Upper lobe of left lung (tissue), 6 donors: ENCODE data around the gene KDM4B. TPM values are rescaled to one million over a fixed set of nuclear protein-coding genes. Genes with fewer than 3 reads are reported as not detected.

Experiments
- ATAC-seq, 2 donors: fragments of 200-7000 bp; cut with Tn5 transposase; one replicate each; pipeline ENCODE4 v1.9.1; 2022; ENCODE audit warnings: mild to moderate bottlenecking in 2 of 2, moderate library complexity in 2 of 2; ENCODE audit not compliant: low FRiP score in 2 of 2
- DNase-seq, 2 donors: peaks; one replicate each; pipeline ENCODE4 v3.0.0-alpha.2; 2019 to 2020
- H3K27ac ChIP-seq, 4 donors: fragments of 200-600 bp; sonication (generic); one replicate each; pipeline ENCODE4 v1.5.1; 2016 to 2019
- H3K27me3 ChIP-seq, 4 donors: fragments of 200-600 bp; sonication (generic); one replicate each; pipeline ENCODE4 v1.5.1; 2017 to 2019
- H3K36me3 ChIP-seq, 4 donors: fragments of 200-600 bp; sonication (generic); one replicate each; pipeline ENCODE4 v1.5.1; 2016 to 2019
- H3K4me1 ChIP-seq, 4 donors: fragments of 200-600 bp; sonication (generic); one replicate each; pipeline ENCODE4 v1.5.1; 2018 to 2019
- H3K4me3 ChIP-seq, 4 donors: fragments of 200-600 bp; sonication (generic); one replicate each; pipeline ENCODE4 v1.5.1; 2017 to 2019; ENCODE audit warnings: mild to moderate bottlenecking in 2 of 4, moderate library complexity in 1 of 4
- H3K9me3 ChIP-seq, 4 donors: fragments of 200-600 bp; sonication (generic); one replicate each; pipeline ENCODE4 v1.5.1; 2018 to 2019
- CTCF ChIP-seq, 6 experiments: fragments of 450-650 bp in 4 of 6; fragments of 200-600 bp in 2 of 6; sonication (generic) in 2 of 6; IDR thresholded peaks; one replicate each; pipeline ENCODE4 v1.5.1; 2016 to 2019; ENCODE audit warnings: antibody characterized with exemption in 6 of 6
- EP300 ChIP-seq, 4 donors: sonication (generic); formaldehyde crosslinking; IDR thresholded peaks; one replicate each; pipeline ENCODE4 v1.5.1; 2017; ENCODE audit warnings: antibody characterized with exemption in 4 of 4, control low read depth in 2 of 4
- POLR2A ChIP-seq, 4 donors: fragments of 450-650 bp; IDR thresholded peaks; one replicate each; pipeline ENCODE4 v1.5.1; 2016 to 2017; ENCODE audit warnings: antibody characterized with exemption in 4 of 4, mild to moderate bottlenecking in 2 of 4
- POLR2AphosphoS5 ChIP-seq, 2 donors: sonication (generic); formaldehyde crosslinking; IDR thresholded peaks; one replicate each; pipeline ENCODE4 v1.5.1; 2017; ENCODE audit warnings: antibody characterized with exemption in 2 of 2
- WGBS, 2 donors: methylation state at CpG; one replicate each; pipeline ENCODE4 v1.1.5; 2017 to 2018; 5-methylcytosine and 5-hydroxymethylcytosine counted together
- total RNA-seq, 6 donors: library from RNA; depleted of rRNA in 4 of 6; stranded (reverse); fragments of >200 nt in 4 of 6; gene quantifications; one replicate each; pipeline versions ENCODE4 v1.1.0 to v1.2.1, GENCODE V29; 2016 to 2021
- donor health status: DM: no; HTN: no; CAD: no; lungs with moderate emphysema.
- donor health status: DM: no; HTN: yes; CAD: no; lungs with severe emphysema.

KDM4B gene
- total RNA-seq, 6 donors from 2014 or later: 28.1 to 112 (median 38.2) TPM

GRCh38 chr19:5011476-5012238 lies 42.7 kb downstream of the KDM4B start:
- Histone ChIP-seq H3K9me3 (no peaks in the 10 kb centered on the region), H3K27ac (no peak overlapping the region), H3K4me1 (peaks cover 0 to 16% (median 2%) of the 10 kb centered on the region in 4 donors), H3K36me3 (peaks cover 0 to 13% (median 5%) of the 10 kb centered on the region in 4 donors), H3K27me3 (no peaks in the 10 kb centered on the region), H3K4me3 (no peak overlapping the region)
- peak in 1 of 2 donors; percentile 57 for DNase-seq
- TF ChIP-seq CTCF (IDR thresholded peaks at IDR 0.05): no peak
- TF ChIP-seq POLR2A (IDR thresholded peaks at IDR 0.05): no peak
- no peak for TF ChIP-seq POLR2AphosphoS5 (IDR thresholded peaks at IDR 0.05)
- no peak for TF ChIP-seq EP300 (IDR thresholded peaks at IDR 0.05)
- WGBS, 2 donors: 88 to 89% methylated on average over 17 to 26 of the region's 26 CpGs
- no peak for ATAC-seq

GRCh38 chr19:5012688-5013457 lies 44.0 kb downstream of the KDM4B start:
- H3K4me3 ChIP-seq: no peak overlapping the region
- peaks cover 0 to 16% (median 2%) of the 10 kb centered on the region in 4 donors for H3K4me1 ChIP-seq
- no peak overlapping the region for H3K27ac ChIP-seq
- TF ChIP-seq POLR2A (IDR thresholded peaks at IDR 0.05) (no peak), EP300 (IDR thresholded peaks at IDR 0.05) (no peak), CTCF (IDR thresholded peaks at IDR 0.05) (no peak), POLR2AphosphoS5 (IDR thresholded peaks at IDR 0.05) (no peak)
- WGBS, 2 donors: 93 to 96% methylated on average over 17 to 25 of the region's 25 CpGs
- ATAC-seq (peak in 1 of 2 donors; percentile 45), DNase-seq (no peak)
- no peaks in the 10 kb centered on the region for H3K9me3 ChIP-seq
- H3K36me3 ChIP-seq: peaks cover 0 to 21% (median 14%) of the 10 kb centered on the region in 4 donors
- H3K27me3 ChIP-seq: no peaks in the 10 kb centered on the region

GRCh38 chr19:5013761-5014160 lies 44.8 kb downstream of the KDM4B start:
- 97 to 99% methylated on average over 10 to 14 of the region's 14 CpGs for WGBS, 2 donors
- ATAC-seq (no peak), DNase-seq (no peak)
- Histone ChIP-seq H3K9me3 (no peaks in the 10 kb centered on the region), H3K4me3 (no peak overlapping the region), H3K36me3 (peaks cover 0 to 27% (median 18%) of the 10 kb centered on the region in 4 donors), H3K27ac (no peak overlapping the region), H3K4me1 (peaks cover 0 to 16% (median 2%) of the 10 kb centered on the region in 4 donors), H3K27me3 (no peaks in the 10 kb centered on the region)
- TF ChIP-seq EP300 (IDR thresholded peaks at IDR 0.05) (no peak), POLR2AphosphoS5 (IDR thresholded peaks at IDR 0.05) (no peak), POLR2A (IDR thresholded peaks at IDR 0.05) (no peak), CTCF (IDR thresholded peaks at IDR 0.05) (no peak)

GRCh38 chr19:5014941-5015340 lies 46.0 kb downstream of the KDM4B start:
- Histone ChIP-seq H3K27ac (no peak overlapping the region), H3K4me3 (no peak overlapping the region), H3K9me3 (no peaks in the 10 kb centered on the region), H3K4me1 (peaks cover 0 to 16% (median 2%) of the 10 kb centered on the region in 4 donors), H3K27me3 (no peaks in the 10 kb centered on the region), H3K36me3 (peaks cover 0 to 28% (median 19%) of the 10 kb centered on the region in 4 donors)
- ATAC-seq (no peak), DNase-seq (peak in 1 of 2 donors; percentile 54)
- no peak for TF ChIP-seq POLR2A (IDR thresholded peaks at IDR 0.05)
- TF ChIP-seq EP300 (IDR thresholded peaks at IDR 0.05): no peak
- no peak for TF ChIP-seq POLR2AphosphoS5 (IDR thresholded peaks at IDR 0.05)
- no peak for TF ChIP-seq CTCF (IDR thresholded peaks at IDR 0.05)
- WGBS, 2 donors: 91 to 93% methylated on average over 13 of the region's 13 CpGs
